HG03196 (cell line): ENCODE measurements around the gene AOPEP.
"Not testable (repeated sequence)": the region's sequence is repeated elsewhere in the genome, so short reads cannot be mapped to it uniquely, and the experiment has no call there.

Source experiments
- ATAC-seq: cut with Tn5 transposase; IDR thresholded peaks from one replicate; pipeline ENCODE4 v1.9.1; 2021; ENCODE audit not compliant: unreplicated experiment

Gene AOPEP

DNA sequence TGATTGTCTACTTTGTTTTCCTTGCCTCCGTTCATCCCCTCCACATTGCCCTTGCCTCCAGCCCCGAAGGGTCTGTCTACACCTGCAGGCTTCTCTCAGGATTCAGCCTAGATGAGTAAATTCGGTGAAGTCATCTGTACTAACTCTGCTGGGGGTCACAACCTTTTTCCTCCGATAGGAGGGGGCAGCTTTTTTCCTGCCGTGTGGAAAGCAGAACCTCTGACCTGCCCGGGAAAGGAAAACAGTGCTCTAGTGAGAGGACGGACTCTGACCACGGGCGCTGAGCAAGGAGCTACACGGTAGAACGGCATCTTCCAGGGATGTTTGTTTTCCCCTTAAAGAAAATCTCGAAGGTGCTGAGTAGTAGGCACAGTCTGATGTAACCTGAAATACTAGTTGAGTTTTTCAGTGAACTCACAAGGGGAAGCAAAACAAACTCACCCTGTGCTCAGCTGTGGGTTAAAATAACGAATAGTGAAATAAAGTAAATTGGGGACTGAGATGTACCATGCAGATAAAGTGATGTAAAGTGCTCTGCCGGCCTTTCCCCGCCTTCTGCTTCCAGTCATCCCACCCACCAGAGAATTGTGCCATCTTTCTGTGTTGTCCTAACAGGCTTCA is 281.8 kb downstream of the AOPEP start:
- ATAC-seq, result no peak

DNA sequence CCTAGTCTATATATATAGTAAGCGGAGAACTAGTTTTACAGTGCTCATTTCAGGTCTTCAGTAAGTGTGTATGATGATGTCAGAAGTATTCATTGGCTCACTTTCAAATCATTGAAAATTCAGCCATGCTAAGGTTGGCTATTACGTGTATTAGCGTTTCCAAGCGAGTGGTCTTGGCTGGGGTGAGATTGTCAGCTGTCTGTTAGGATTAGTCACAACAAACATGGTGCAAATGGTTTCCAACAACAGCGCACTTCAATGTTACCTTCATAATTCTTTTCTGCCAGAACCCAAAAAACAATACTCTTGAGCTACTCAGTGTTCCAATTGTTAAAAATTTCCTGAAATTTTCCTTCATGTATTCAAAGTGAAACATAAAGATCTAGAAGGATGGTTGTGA is 283.0 kb downstream of the AOPEP start:
- ATAC-seq, result no peak

DNA sequence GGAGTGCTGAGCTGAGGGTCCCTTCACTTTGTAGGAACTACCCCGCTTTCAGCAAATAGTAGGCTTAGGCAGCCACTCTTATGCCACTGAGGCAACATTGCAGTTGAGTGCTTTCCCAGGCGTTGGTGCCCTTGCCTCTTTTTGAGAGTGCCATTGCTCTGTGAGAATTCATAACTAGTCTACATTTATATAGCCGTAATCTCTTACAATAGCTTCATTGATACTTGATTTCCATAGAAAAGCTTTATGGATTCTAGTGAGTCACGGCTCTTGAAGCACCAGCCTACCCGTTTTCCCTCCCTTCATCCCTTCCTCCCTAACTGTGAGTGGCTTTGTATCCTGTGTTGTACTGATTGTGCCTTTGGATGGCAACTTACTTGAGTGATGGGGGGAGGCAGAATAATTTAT is 283.9 kb downstream of the AOPEP start:
- ATAC-seq, result no peak

GRCh38 chr9:95012035-95012708 is 285.7 kb downstream of the AOPEP start:
- ATAC-seq, result no peak

DNA sequence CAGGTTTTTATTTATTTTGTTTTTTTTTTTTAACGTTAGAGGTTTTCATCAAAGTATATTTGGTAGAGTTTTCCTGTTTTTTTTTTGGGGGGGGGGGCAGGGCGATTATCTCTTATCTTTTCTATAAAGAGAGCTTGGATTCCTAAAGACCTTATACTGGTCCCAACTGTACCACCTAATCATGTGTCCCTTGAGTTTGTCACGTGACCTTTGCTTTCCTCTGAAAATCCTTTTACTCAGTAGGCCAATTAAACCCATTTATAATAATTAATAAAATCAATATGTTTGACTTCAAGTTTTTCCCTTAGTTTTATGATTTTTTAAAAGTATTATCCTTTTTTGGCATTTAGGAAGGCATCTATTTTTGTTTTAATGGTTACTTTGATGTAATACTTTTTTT is 286.4 kb downstream of the AOPEP start:
- ATAC-seq, result no peak

- no peak for ATAC-seq
These were observed 288.4 kb downstream of the AOPEP start for GRCh38 chr9:95014917-95015316.

DNA sequence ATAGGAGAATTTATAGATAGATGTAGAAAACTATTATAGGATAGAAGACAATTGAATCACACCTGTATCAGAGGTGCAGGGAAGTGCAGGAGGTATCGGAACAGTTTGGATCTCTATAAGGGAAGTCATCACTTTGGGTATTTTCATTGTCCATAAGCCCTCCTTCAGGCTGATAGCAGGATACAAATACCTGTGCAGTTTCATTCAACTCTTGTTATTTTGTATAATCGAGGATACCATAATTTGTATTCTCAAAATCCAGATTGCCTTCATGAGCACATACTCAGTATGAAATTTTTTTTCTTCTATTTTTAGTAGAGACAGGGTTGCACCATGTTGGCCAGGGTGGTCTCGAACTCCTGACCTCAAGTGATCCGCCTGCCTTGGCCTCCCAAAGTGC is 289.1 kb downstream of the AOPEP start:
- no peak for ATAC-seq

DNA sequence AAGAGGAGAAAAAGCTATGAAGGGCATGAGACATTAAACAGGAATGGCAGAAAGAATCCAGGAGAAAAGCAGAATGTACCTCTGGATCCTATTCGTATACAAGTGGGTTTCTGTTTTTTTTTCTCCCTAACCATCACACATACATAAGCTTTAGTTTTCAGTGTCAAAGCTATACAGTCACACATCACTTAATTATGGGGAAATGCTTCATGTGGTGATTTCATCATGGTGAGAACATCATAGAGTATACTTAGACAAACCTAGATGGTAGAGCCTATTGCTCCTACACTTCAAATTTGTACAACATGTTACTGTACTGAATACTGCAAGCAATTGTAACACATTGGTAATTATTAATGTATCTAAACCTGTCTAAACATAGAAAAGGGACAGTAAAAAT is 290.6 kb downstream of the AOPEP start:
- no peak for ATAC-seq

GRCh38 chr9:95017661-95018060 is 291.2 kb downstream of the AOPEP start:
- no peak for ATAC-seq

DNA sequence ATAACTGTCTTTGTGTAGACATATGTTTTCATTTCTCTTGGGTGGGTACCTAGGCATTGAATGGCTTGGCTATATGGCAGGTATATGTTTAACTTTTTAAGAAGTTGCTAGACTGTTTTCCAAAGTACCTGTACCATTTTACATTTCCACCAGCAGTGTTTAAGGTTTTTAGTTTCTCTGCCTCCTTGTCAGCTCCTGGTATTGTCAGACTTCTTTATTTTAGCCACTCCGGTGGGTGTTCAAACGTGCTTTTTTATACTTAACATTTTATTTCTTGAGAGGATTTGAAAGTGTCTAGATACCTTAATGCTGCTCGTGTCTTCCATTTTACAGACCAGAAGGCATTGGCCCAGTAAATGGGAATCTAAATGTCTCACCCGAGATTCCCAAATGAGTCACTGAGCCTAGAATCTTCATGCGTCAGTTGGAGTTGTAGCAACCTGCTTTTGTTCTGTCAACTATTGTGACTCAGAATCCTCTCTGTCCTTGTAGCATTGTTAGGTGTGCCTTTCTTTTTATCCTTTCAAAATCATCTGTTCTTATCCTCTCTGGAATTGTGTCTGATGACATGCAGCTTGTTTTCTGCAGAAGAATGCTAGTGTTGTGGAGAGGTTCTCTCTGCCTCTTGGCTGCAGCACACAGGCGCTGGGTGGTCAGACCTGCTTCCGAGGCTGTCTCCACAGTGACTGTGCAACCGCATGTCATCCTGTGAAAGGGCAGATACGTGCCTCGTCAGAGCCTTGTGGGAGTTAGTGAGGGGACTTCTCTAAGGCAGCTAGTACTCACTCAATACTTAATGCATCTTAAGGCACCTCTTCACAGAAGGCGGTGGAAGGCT is 291.8 kb downstream of the AOPEP start:
- no peak for ATAC-seq

DNA sequence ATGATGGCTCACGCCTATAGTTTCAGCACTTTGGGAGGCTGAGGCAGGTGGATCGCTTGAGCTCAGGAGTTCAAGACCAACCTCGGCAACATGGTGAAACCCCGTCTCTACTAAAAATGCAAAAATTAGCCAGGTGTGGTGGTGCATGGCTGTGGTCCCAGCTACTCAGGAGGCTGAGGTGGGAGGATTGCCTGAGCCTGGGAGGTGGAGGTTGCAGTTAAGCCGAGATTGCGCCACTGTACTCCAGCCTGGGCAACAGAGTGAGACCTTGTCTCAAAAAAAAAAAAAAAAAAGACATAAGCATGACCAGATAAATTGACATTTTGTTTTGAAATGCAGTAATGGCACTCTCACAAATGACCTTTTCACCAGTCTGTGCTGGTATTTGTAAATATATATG is 294.1 kb downstream of the AOPEP start:
- not testable (repeated sequence) for ATAC-seq

DNA sequence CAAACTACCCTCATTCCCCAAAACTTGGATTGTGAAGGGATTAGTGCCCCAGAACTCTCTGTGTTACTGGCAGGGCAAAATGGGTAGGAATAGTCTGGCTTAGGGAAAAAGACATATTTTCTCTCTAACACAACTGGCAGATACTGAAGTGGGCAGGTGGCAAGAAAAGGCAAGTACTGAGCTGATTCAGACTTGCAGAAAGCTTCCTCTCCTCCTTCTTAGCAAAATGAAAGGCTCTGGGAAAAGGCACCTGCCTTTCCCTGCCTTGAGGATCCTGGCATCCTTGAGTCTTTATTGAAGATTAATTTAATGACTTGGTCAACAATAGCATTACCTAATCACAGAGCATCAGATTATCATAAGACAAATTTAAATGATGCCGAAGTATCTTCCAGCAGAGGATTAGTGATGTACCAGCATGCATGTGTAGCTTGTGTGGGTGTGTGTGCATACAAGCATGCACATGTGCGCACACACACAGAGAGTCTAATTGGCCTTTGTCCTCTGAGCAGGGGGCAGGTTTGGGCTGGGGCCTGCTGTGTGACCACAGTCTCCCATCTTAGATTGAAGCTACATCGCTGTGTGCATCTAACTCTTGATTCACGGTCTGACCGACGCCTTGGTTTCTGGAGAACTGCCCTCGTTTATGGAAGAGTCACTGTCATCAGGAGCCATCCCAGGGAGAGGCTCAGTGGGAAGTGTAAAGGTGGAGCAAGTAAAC is 294.8 kb downstream of the AOPEP start:
- no peak for ATAC-seq

DNA sequence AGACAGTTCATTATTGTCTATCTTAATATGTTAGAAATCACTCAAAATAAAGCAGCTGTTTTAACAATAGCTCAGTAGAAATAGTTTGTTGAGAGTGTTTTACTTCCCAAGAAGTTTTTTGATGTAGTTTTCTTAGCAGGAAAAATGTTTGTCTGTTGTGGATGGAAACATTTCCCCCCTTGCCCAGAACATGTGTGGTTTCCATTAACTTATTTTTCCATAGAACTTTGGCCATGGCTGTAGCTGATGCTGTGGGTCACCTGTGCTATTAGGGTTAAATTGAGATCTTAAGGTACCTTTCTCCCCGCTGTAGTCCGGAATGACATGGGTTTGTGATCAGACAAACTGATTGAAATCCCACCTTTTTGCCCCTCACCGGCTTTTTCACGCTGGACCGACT is 296.2 kb downstream of the AOPEP start:
- no peak for ATAC-seq

- no peak for ATAC-seq
These were observed 296.9 kb downstream of the AOPEP start for GRCh38 chr9:95023217-95024003.

DNA sequence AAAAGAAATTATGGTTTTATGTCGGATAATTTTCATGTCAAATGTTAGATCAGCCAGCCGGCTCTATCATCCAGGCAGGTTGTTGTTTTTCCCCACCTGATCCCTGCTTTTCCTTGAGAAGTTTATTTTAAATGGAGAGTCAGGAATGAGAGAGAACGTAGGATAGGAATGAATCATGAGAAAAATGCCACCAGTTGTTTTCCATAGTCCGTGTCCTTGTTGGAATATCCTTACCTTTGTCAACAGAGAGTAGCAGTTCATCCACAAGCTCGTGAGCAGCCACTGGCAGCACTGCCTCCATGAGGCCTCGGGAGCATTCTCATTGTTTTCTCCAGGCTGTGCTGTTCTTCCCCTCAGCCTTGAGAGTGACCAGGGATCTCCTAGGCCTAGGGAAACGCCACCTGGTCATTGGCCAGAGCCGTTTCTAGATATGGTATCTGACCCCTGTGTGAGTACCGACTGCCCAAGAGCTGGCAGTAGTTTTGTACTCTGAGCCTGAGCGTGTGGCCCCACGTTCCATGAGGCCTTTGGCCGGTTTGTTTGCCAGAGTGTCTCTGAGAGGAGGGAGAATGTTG is 297.7 kb downstream of the AOPEP start:
- no peak for ATAC-seq

DNA sequence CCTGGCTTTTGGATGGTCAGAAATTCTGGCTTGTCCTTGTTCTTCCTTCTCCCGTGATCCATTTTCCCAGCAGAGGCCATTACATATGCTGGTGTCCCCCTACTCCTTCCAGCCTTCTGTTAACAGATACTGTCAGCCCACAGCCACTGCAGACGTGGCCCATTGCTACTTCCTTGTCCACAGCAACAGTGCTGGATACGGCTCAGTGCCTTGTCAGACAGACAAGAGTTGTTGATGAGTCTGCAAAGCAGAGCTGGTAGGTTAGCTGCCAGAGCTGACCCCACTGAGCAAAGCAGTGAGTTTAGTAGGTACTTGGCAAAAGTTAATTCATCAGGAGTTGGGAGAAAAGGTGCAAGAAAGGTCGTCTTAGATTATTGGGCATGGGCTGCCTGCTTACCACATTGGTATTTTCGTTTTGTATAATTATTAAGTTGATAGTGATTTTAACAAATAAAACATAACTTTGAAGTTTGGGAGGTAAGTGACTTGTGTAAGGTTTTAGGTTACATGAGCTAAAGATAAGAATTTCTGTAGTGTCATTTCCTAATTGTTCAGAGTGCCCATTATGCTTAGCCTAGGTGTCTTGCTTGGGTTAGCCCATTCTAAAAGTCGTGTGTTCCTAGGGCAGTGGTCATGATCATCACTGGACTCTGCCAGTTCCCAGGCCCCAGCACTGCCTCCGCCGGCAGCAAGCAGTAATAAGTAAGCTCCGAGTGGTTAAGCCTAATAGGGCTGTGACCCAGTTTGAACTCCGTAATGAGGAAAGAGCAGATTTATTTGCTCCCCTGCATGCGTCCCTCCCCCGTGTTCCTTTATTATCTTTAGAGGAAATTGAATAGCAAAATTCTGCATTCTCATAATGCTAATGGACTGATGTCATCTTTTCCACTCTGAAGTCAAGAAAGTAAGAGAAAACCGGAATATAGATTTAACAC is 299.0 kb downstream of the AOPEP start:
- ATAC-seq, result no peak

GRCh38 chr9:95026148-95026524 is 299.6 kb downstream of the AOPEP start:
- ATAC-seq, result no peak

DNA sequence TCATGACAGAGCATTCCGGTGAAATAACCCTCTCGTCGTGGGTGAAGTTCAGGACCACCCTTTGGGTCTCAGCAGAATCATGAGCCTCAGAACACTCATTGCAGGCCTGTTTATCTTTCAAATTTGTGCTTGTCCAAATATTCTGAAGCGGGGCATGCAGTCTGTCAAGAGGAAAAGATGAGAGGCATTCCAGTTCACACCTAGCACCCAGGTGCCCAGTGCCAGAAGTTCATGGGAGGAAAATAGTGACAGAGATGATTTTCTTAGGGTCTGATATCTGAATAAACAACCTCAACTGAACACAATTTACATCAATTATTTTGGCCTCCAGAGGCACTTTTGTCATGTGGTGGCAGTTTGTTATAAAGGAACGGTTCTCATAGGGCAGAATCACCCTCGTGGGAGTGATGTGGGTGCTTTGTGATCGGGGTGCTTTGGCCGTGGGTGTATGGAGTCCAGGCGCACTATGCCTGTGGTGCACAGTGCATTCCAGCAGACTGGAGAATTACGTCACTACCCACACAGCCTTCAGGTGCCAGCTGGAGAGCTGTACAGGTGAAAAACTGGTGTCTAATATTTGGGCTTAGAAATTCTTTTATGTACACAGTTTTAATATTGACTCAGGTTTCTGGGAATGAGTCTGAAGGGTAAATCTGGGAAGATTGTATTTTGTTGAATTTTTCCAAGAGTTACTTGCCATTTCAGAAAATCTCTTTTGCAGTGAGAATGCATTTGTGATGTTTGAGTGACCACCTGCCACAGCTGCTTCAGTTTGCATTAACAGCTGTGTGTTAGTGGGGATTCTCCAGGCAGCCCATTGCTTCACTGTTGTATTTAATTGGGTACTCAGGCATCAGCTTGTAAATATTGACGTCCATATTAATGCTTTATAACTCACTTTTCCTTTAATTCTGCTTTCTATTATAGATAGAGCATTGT is 301.7 kb downstream of the AOPEP start:
- ATAC-seq, result no peak
